Progenitor cell of endocrine pancreas (in vitro differentiated cells): ENCODE data around the gene PTPRZ1. TPM values are rescaled to one million over a fixed set of nuclear protein-coding genes. Genes with fewer than 3 reads are reported as not detected.

Experiments
- DNase-seq: peaks from one replicate; pipeline ENCODE4 v3.0.0; 2021; ENCODE audit warnings: low spot score; ENCODE audit not compliant: unreplicated experiment
- H3K27ac Mint-ChIP-seq: 2 replicates; pipeline ENCODE4 v1.8.0; 2021; ENCODE audit warnings: mild to moderate bottlenecking, moderate library complexity, mixed read lengths
- H3K27me3 Mint-ChIP-seq: 2 replicates; pipeline ENCODE4 v1.8.0; 2021; ENCODE audit warnings: mixed read lengths
- H3K36me3 Mint-ChIP-seq: 2 replicates; pipeline ENCODE4 v1.8.0; 2022; ENCODE audit warnings: mixed read lengths; ENCODE audit not compliant: insufficient read depth
- H3K4me1 Mint-ChIP-seq: 2 replicates; pipeline ENCODE4 v1.8.0; 2021; ENCODE audit warnings: low read depth, mixed read lengths
- H3K4me3 Mint-ChIP-seq: 2 replicates; pipeline ENCODE4 v1.8.0; 2021; ENCODE audit warnings: low read depth, mild to moderate bottlenecking, moderate library complexity, mixed read lengths
- H3K9me3 Mint-ChIP-seq: 2 replicates; pipeline ENCODE4 v1.8.0; 2021; ENCODE audit warnings: low read depth, mixed read lengths
- CTCF ChIP-seq: fragments of 200-600 bp; sonication (generic); IDR thresholded peaks from one replicate; pipeline ENCODE4 v1.5.0; 2021; ENCODE audit warnings: antibody characterized with exemption, mild to moderate bottlenecking; ENCODE audit not compliant: unreplicated experiment
- total RNA-seq: library from RNA; stranded (reverse); gene quantifications from 2 replicates; pipeline ENCODE4 v1.2.1, GENCODE V29; 2021

PTPRZ1 gene
- total RNA-seq, 1 donor from 2014 or later = 0.74 TPM

- TF ChIP-seq CTCF = no peak
- Mint-ChIP-seq H3K27ac (no peak overlapping the region), H3K4me3 (no peak overlapping the region), H3K4me1 (no peaks in the 10 kb centered on the region), H3K27me3 (no peaks in the 10 kb centered on the region), H3K9me3 (no peaks in the 10 kb centered on the region), H3K36me3 (no peaks in the 10 kb centered on the region)
- no peak for DNase-seq
Measured at GRCh38 chr7:121961089-121961867, 88.3 kb downstream of the PTPRZ1 start.

GRCh38 chr7:121966276-121966934 lies 93.4 kb downstream of the PTPRZ1 start:
- H3K27me3 Mint-ChIP-seq = no peaks in the 10 kb centered on the region
- DNase-seq = no peak
- H3K4me1 Mint-ChIP-seq = no peaks in the 10 kb centered on the region
- no peak overlapping the region for H3K4me3 Mint-ChIP-seq
- no peaks in the 10 kb centered on the region for H3K9me3 Mint-ChIP-seq
- H3K36me3 Mint-ChIP-seq = no peaks in the 10 kb centered on the region
- no peak for TF ChIP-seq CTCF
- H3K27ac Mint-ChIP-seq = no peak overlapping the region

GRCh38 chr7:121966935-121967332 lies 94.0 kb downstream of the PTPRZ1 start:
- no peak overlapping the region for H3K4me3 Mint-ChIP-seq
- no peaks in the 10 kb centered on the region for H3K9me3 Mint-ChIP-seq
- H3K4me1 Mint-ChIP-seq = no peaks in the 10 kb centered on the region
- no peaks in the 10 kb centered on the region for H3K27me3 Mint-ChIP-seq
- no peak overlapping the region for H3K27ac Mint-ChIP-seq
- no peak for DNase-seq
- TF ChIP-seq CTCF = no peak
- H3K36me3 Mint-ChIP-seq = no peaks in the 10 kb centered on the region

- Mint-ChIP-seq H3K27ac (no peak overlapping the region), H3K36me3 (no peaks in the 10 kb centered on the region), H3K27me3 (no peaks in the 10 kb centered on the region)
Measured at GRCh38 chr7:121985476-121986030, 112.6 kb downstream of the PTPRZ1 start.

More at GRCh38 chr7:121985476-121986030, 112.6 kb downstream of the PTPRZ1 start:
- Mint-ChIP-seq H3K4me3 (no peak overlapping the region), H3K4me1 (no peaks in the 10 kb centered on the region), H3K9me3 (no peaks in the 10 kb centered on the region)
- DNase-seq = no peak
- no peak for TF ChIP-seq CTCF
